Coronary artery (tissue), 2 donors: ENCODE data around the gene OR1J2.

Experiments
- DNase-seq: peaks from one replicate; pipeline ENCODE4 v3.0.0-alpha.2; 2017; ENCODE audit warnings: low spot score
- H3K27ac ChIP-seq, 2 donors: fragments of 200-600 bp; sonication (generic); one replicate each; pipeline ENCODE4 v1.5.1; 2016 to 2019
- H3K4me3 ChIP-seq: fragments of 200-600 bp; sonication (generic); 2 replicates; pipeline ENCODE4 v1.5.1; 2016; ENCODE audit warnings: mild to moderate bottlenecking, moderate library complexity
- CTCF ChIP-seq: fragments of 200-600 bp; sonication (generic); IDR thresholded peaks from one replicate; pipeline ENCODE4 v1.5.1; 2019; ENCODE audit warnings: antibody characterized with exemption

The OR1J2 gene

GRCh38 chr9:122510502-122510901 lies at the start of gene OR1J2:
Gene OR1J2, plus strand, starts transcription at chr9:122510802. Its CDS starts 0 bp downstream, at chr9:122510802.
- Histone ChIP-seq H3K27ac (no peak within 1 kb of the TSS), H3K4me3 (no peak within 1 kb of the TSS)
- DNase-seq = no peak
- no peak for TF ChIP-seq CTCF

- Histone ChIP-seq H3K4me3 (peak overlapping the region; percentile 55), H3K27ac (no peak overlapping the region)
- no peak for TF ChIP-seq CTCF
- no peak for DNase-seq
Observed at GRCh38 chr9:122463828-122464632, 46.6 kb upstream of the OR1J2 start.

GRCh38 chr9:122464633-122465567 lies 45.7 kb upstream of the OR1J2 start:
- peak overlapping the region; percentile 55 for H3K4me3 ChIP-seq
- DNase-seq = peak; percentile 80
- no peak overlapping the region for H3K27ac ChIP-seq

GRCh38 chr9:122466456-122466855 lies 44.1 kb upstream of the OR1J2 start:
- no peak for DNase-seq
- H3K4me3 ChIP-seq = no peak overlapping the region
- no peak for TF ChIP-seq CTCF
- no peak overlapping the region for H3K27ac ChIP-seq

More at GRCh38 chr9:122464633-122465567, 45.7 kb upstream of the OR1J2 start:
- peak; percentile 69 for TF ChIP-seq CTCF

- DNase-seq = no peak
- no peak for TF ChIP-seq CTCF
- no peak overlapping the region for H3K4me3 ChIP-seq
- H3K27ac ChIP-seq = no peak overlapping the region
Observed at GRCh38 chr9:122468735-122469134, 41.9 kb upstream of the OR1J2 start.

- TF ChIP-seq CTCF = no peak
- Histone ChIP-seq H3K4me3 (no peak overlapping the region), H3K27ac (no peak overlapping the region)
- no peak for DNase-seq
Observed at GRCh38 chr9:122474561-122474960, 36.0 kb upstream of the OR1J2 start.
